GM06990 (cell line): ENCODE results near the gene ATP6V1C2.
A peak's percentile ranks its signal among the peaks of the same experiment; 100 is the strongest.

Experiments used
- DNase-seq: peaks from one replicate; pipeline ENCODE4 v3.0.0-alpha.2; 2011; ENCODE audit not compliant: insufficient read length; ENCODE audit errors: extremely low read depth
- H3K27me3 ChIP-seq: replicated peaks from 2 replicates; pipeline ENCODE4 v1.6.0; 2011; ENCODE audit warnings: low read length; ENCODE audit not compliant: control insufficient read depth, insufficient read depth
- H3K36me3 ChIP-seq: 2 replicates; pipeline ENCODE4 v1.5.1; 2011; ENCODE audit warnings: low read length; ENCODE audit not compliant: control insufficient read depth, insufficient read depth
- H3K4me3 ChIP-seq: replicated peaks from 2 replicates; pipeline ENCODE4 v1.5.1; 2011; ENCODE audit warnings: low read depth, mild to moderate bottlenecking, control low read depth, low read length
- TF ChIP-seq, protein P1 (sequence below): IDR thresholded peaks from 2 replicates; pipeline ENCODE4 v1.5.1; 2011; ENCODE audit warnings: low read length, control low read depth, mild to moderate bottlenecking, inconsistent platforms; ENCODE audit not compliant: insufficient read depth, poor library complexity, severe bottlenecking

ATP6V1C2 gene

DNA sequence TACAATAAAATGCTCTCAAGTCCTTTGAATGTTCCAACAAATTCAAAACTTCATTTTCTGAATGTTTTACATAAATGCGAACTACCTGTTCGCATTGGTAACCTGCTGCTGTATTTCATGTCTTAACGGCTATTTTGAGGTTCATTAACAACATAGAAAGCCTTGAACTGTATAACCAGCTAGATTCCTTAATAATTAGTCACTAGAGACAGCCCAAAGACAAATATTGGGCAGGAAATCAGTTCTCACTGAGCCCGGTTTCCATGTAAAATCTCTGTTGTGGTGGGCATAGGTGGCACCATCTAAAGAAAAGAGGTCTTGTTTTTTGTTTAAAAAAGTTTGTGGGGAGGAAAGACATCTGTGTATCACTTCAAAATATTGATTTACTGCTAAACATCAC lies 62.0 kb downstream of the ATP6V1C2 start:
- TF ChIP-seq, protein P1, sequence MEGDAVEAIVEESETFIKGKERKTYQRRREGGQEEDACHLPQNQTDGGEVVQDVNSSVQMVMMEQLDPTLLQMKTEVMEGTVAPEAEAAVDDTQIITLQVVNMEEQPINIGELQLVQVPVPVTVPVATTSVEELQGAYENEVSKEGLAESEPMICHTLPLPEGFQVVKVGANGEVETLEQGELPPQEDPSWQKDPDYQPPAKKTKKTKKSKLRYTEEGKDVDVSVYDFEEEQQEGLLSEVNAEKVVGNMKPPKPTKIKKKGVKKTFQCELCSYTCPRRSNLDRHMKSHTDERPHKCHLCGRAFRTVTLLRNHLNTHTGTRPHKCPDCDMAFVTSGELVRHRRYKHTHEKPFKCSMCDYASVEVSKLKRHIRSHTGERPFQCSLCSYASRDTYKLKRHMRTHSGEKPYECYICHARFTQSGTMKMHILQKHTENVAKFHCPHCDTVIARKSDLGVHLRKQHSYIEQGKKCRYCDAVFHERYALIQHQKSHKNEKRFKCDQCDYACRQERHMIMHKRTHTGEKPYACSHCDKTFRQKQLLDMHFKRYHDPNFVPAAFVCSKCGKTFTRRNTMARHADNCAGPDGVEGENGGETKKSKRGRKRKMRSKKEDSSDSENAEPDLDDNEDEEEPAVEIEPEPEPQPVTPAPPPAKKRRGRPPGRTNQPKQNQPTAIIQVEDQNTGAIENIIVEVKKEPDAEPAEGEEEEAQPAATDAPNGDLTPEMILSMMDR, result no peak
- no peak for DNase-seq
- no peak overlapping the region for H3K4me3 ChIP-seq
- no peaks in the 10 kb centered on the region for H3K27me3 ChIP-seq
- peaks cover 36% of the 10 kb centered on the region for H3K36me3 ChIP-seq

DNA sequence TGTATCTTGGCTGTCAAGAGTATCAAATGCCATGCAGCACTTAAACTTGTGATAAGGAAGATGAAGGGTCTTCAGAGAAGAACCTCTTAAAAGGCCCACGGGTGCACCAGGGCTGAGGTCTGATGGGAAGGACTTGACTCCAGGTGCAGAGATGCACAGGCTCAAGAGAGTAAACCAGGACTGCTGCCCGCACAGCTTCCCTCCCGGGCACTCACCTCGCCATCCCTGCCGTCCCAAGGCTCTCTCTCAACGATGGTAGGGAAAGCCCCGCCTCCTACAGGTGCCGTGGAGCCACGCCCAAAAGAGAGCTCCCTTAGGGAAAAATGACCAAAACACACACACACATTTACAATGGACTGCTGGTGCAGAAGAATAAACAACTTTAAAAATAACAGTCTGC lies 63.3 kb downstream of the ATP6V1C2 start:
- TF ChIP-seq, protein P1, result no peak
- H3K4me3 ChIP-seq, result no peak overlapping the region
- DNase-seq, result no peak
- no peaks in the 10 kb centered on the region for H3K27me3 ChIP-seq
- peaks cover 34% of the 10 kb centered on the region for H3K36me3 ChIP-seq

DNA sequence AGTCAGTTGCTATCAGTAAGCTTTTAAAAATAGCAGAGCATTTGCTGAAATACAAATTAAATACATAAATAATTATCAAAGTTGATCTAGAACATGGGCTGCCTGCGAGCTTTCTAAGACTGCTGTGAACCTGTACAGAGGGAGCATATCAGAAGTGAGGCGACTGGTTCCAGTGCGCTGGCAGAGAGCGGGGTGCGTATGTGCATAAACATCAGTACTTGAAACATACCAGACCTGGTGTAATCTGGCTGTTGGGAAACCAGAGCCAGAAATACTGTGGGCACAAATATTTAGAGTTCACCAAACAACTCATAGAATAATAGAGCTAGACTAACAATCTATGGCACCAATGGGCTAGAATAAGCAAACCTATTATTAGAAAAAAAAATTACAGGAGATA lies 63.8 kb downstream of the ATP6V1C2 start:
- no peak overlapping the region for H3K4me3 ChIP-seq
- TF ChIP-seq, protein P1, result no peak
- DNase-seq, result no peak
- H3K27me3 ChIP-seq, result no peaks in the 10 kb centered on the region
- peaks cover 35% of the 10 kb centered on the region for H3K36me3 ChIP-seq

DNA sequence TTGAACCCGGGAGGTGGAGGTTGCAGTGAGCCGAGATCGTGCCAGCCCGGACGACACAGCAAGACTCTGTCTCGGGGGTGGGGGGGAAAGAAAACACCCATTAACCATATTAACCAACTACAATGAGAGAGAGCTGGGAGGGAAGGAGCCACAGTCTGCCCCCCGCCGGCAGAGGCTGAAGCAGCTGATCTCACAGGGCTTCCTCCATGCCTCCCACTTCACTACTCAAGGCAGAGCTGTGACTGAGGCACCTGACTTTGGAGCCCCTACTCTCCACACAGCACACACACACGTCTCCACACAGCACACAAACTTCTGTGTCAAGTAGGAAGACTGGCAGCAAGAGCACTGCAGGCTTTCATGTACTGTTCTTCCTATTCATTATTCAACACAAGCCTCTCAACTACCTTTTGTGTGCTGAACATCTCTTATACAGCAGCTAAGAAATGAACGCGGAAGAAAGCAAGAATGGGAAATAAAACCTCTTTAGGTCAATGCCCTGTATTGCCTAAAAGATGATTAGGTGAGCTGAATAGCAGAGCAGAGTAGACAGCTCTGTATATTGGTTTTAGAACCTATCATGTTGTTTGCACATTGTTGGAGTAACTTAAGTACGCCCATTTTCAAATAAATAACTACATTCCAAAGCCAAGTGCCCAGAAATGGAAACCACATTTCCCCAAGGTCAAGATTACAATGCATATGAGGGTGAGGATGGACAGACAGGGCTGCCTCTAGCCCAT lies 65.0 kb downstream of the ATP6V1C2 start:
- TF ChIP-seq, protein P1, result no peak
- no peak overlapping the region for H3K4me3 ChIP-seq
- peaks cover 34% of the 10 kb centered on the region for H3K36me3 ChIP-seq
- H3K27me3 ChIP-seq, result no peaks in the 10 kb centered on the region
- DNase-seq, result no peak

DNA sequence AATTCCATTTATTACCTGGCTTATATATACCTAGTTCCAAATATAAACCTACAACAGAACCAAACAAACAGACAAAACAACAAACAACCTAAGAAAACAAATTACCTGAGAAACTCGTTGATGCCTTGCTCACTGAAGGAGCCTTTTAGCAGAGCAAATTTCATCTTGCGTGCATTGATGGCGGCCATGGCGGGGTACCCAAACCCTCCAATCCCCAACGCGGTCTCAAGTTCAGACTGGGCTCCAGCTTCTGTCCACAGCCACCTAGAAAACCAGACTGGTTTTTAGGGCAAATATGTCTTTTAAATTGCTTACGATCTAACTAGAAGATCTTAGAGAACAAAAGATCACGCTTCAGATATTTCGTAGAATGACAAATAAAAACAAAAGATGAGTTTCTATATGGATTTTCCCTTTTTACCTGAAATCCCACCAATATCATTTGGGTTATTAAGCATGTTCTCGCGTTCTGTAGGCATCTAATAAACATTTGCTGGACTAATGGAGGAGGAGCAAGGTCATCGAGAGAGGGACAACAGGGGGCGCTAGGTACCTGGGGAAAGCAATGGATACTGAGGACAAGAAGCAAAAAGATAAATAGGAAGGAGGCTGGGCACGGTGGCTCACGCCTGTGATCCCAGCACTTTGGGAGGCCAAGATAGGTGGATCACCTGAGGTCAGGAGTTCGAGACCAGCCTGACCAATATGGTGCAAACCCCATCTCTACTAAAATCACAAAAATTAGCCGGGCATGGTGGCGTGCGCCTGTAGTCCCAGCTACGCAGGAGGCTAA lies 65.9 kb downstream of the ATP6V1C2 start:
- no peaks in the 10 kb centered on the region for H3K27me3 ChIP-seq
- no peak overlapping the region for H3K4me3 ChIP-seq
- H3K36me3 ChIP-seq, result peaks cover 32% of the 10 kb centered on the region
- DNase-seq, result no peak
- TF ChIP-seq, protein P1, result peak; percentile 48
